HG03066 (cell line): ENCODE results near the gene AKT2.

Experiments
- ATAC-seq: cut with Tn5 transposase; IDR thresholded peaks from one replicate; pipeline ENCODE4 v1.9.1; 2021; ENCODE audit warnings: low read depth; ENCODE audit not compliant: unreplicated experiment

AKT2 gene

GRCh38 chr19:40255619-40256166 lies 29.5 kb downstream of the AKT2 start:
- no peak for ATAC-seq

- no peak for ATAC-seq
Measured at GRCh38 chr19:40254714-40255418, 30.3 kb downstream of the AKT2 start.

GRCh38 chr19:40253611-40254092 lies 31.5 kb downstream of the AKT2 start:
- no peak for ATAC-seq

GRCh38 chr19:40252395-40252794 lies 32.8 kb downstream of the AKT2 start:
- no peak for ATAC-seq

GRCh38 chr19:40251991-40252390 lies 33.2 kb downstream of the AKT2 start:
- no peak for ATAC-seq

- ATAC-seq = no peak
Measured at GRCh38 chr19:40251244-40251643, 33.9 kb downstream of the AKT2 start.

GRCh38 chr19:40249781-40250180 lies 35.4 kb downstream of the AKT2 start:
- ATAC-seq = no peak

- no peak for ATAC-seq
Measured at GRCh38 chr19:40249201-40249600, 35.9 kb downstream of the AKT2 start.

- ATAC-seq = no peak
Measured at GRCh38 chr19:40247735-40248262, 37.3 kb downstream of the AKT2 start.

GRCh38 chr19:40247178-40247577 lies 38.0 kb downstream of the AKT2 start:
- no peak for ATAC-seq

GRCh38 chr19:40246292-40247073 lies 38.7 kb downstream of the AKT2 start:
- ATAC-seq = no peak

- ATAC-seq = no peak
Measured at GRCh38 chr19:40245506-40246128, 39.5 kb downstream of the AKT2 start.

GRCh38 chr19:40244579-40245317 lies 40.4 kb downstream of the AKT2 start:
- ATAC-seq = no peak

- no peak for ATAC-seq
Measured at GRCh38 chr19:40243181-40243580, 42.0 kb downstream of the AKT2 start.

GRCh38 chr19:40242480-40242879 lies 42.7 kb downstream of the AKT2 start:
- no peak for ATAC-seq

GRCh38 chr19:40241809-40242384 lies 43.2 kb downstream of the AKT2 start:
- ATAC-seq = no peak

GRCh38 chr19:40241125-40241808 lies 43.9 kb downstream of the AKT2 start:
- no peak for ATAC-seq

GRCh38 chr19:40240332-40240731 lies 44.8 kb downstream of the AKT2 start:
- no peak for ATAC-seq
